CD4-positive, alpha-beta T cell treated with Interleukin-10 for 1 hour (primary cell): Measurements from ENCODE around the gene SGCE.

Experiments used
- DNase-seq: peaks from one replicate; pipeline ENCODE4 v3.0.0-alpha.2; 2020

Gene SGCE

DNA sequence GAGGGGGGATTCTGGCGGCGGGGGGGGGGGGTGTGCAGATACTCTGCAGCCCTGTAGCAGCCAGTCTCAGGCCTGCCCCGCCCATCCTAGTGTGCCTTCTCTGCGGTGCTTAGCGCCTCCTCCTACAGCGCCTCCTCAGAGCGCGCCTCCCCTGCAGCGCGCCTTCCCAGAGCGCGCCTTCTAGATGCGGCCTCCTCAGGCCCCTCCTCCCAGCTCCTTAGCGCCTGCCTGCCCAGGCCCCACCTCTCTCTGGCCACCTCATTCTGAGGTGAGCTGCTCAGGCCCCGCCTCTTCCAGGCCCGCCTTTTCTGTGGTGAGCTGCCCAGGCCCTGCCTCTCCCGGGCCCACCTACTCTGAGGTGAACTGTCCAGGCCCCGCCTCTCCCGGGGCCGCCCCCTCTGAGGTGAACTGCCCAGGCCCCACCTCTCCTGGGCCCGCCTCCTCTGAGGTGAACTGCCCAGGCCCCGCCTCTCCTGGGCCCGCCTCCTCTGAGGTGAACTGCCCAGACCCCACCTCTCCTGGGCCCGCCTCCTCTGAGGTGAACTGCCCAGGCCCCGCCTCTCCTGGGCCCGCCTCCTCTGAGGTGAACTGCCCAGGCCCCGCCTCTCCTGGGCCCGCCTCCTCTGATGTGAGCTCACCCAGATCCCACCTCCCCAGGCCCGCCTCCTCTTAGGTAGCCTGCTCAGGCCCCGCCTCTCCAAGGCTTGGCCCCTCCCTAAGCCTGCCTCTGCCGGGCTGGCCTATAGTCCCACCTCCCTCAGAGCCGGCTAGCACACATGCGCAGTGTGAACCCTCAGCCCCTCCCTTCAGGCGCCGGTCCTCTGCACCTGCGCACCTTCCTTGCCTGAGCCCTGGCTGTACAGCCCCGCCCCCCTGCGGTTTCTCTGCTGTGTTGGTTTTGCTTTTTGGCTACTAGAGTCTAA lies 2.1 kb upstream of the SGCE start:
- DNase-seq = peak; percentile 97

DNA sequence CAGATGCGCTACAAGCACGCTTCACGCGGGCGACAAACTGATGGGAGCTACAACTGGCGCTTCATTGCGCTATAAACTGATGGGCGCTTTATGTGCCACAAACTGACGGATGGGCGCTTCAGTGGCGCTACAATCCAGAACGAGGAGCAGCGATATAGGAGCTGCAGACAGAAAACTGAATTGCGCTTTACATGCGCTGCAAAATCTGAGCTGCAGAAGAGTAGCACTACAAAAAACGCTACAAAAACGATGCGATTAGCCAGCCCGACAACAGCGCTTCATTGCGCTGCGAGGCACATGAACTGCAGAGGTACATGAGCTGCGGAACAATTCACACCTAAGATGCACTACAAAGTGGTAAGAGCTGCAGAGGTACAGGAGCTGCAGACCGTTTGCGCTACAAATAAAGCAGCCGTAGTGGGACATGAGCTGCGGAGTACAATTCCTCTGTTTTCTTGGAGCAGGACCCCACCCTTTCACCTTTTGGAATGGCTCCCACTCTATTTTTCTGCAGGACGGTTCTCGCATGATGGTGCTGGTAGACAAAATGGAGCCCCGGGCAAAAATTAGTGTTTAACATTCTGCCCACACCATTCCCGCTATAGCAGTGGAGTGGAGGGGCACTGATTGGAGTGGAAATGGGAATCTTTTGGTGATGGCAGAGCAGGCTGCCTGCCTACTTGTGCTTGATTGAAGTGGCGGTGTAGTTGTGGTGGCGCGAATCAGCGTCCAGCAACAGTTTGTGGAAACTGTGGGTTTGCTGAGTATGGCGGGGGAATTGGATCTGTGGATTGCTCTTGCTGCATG lies 1.2 kb upstream of the SGCE start:
- DNase-seq = peak; percentile 37

GRCh38 chr7:94656658-94656924 lies 658 bp upstream of the SGCE start:
- no peak for DNase-seq

- DNase-seq = peak; percentile 3
Observed at GRCh38 chr7:94655126-94655847, 646 bp downstream of the SGCE start.

DNA sequence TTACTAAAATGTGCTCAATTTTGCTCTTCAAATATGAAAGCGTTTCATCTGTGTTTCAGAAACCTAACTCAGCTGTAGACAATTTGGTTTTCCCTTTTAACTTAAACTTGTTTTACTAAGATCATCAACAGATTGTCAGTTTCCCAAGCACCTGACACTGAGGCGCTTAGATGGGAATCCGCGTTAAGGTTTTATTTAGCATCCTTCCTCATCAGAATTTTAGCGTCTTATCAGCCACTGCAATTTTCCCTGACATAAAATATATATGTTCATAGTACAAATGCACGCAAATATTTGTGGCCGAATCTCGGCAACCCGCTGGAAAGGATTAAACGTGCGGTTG lies 1.2 kb downstream of the SGCE start:
- no peak for DNase-seq

DNA sequence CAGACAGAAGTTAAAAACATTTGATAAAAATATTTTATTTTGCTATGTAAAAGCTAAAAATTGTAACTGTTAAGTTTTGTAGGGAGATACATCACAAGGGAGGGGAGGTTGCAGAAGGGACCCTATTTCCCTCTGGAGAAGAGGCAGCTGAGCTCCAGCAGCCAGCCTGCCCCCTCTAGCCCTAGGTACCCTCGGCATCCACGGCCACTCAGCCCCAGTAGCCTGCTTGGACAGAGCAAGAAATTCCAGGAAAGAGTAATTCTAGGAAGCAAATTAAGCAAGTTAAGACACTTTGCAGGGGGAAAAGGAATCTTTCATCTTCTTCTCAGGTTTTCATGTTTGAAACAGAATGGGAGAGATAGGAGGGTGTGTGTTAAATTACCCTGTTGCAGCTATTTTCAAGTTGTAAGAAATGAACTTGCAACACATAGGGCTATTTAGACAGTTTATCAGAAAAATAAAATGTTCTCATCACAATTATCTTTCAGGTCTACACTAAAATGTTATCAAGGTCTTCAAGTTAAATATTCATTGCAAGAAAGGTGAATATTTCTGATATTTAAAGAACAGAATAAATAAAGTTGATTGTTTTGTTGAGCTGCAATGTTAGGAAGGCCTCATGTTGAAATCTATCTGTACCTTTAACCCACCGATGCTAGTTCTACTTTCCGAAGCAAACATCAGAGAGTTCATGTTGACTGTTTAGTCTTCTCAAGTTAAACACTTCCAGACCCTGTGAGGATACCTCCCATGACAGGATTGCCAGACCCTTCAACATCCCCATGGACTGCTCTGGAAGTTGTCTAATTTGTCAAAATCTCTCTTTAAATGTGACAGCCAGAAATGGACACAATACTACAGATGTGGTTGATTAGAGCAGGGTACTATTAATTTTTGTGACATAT lies 5.5 kb downstream of the SGCE start:
- DNase-seq = no peak

GRCh38 chr7:94649450-94649849 lies 6.5 kb downstream of the SGCE start:
- no peak for DNase-seq

DNA sequence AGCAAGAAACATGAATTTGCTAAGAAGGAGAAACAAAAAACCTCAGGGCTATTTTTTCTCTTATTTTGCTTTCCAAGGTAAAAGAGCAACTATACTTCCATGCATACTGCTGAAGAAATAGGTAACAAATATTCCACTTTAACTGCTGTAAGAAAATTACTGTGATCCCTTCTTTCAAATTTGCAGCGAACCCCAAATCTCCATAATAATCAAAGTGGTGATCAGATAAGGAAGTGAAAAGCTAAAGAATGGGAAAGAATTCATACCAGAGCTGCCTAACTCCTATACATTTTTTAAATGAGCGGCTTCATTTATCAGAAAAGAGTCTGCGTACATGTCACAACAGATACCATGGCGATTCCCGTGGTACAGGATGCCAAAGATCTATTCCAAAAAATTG lies 7.2 kb downstream of the SGCE start:
- DNase-seq = no peak

DNA sequence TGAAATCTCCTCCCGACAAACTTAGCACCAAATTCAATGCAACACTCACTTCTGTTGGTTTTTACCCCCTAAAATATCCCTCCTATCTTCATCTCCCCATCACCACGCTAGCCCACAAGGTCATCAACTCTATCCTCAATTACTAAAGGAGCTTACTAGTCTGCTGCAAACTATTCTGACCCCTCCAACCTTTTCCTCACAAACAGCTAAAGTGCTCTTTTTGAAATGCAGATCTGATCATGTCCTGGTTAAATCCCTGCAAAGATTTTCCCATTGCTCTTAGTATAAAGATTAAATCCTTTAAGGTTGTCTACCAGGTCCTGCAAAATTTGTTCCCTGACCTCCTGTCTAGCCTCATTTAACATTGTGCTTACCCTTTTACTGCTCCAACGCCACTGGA lies 8.6 kb downstream of the SGCE start:
- no peak for DNase-seq

GRCh38 chr7:94643771-94644545 lies 12.0 kb downstream of the SGCE start:
- no peak for DNase-seq

- DNase-seq = no peak
Observed at GRCh38 chr7:94642838-94643653, 12.9 kb downstream of the SGCE start.

DNA sequence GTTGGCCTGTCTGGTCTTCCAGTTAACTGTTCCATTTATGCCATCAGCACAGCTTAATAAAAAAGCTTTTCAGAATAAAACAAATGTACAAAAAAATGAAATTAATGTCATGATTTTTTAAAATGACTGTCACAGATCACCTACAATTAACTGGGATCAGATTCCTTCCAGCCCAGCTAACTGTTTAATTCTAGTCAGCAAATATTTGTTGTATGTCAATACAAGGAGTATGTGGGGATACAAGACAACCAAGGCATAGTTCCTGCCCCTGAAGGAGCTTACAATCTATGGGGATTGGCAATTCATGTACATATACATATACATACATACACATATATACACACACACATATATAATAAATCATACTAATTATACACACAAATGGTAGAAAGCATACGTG lies 16.5 kb downstream of the SGCE start:
- no peak for DNase-seq

DNA sequence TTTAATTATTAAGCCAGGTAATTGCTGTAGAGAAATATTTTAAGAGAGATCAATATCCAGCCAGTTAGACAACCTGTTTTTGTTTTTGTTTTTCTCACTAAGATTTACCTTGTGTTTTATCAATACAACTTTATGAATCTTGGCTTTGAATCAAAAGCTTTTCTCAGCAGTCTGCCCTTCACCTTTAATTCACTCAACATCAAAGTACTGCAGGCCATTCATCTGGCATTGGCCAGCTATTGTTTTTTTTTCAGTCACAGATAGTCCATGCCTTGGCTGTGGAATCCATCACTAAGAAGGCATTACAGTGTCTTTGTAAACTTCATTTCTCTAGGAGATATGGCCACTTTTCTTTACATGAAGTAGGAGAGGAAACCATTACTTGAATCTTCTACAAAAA lies 20.2 kb downstream of the SGCE start:
- DNase-seq = no peak

DNA sequence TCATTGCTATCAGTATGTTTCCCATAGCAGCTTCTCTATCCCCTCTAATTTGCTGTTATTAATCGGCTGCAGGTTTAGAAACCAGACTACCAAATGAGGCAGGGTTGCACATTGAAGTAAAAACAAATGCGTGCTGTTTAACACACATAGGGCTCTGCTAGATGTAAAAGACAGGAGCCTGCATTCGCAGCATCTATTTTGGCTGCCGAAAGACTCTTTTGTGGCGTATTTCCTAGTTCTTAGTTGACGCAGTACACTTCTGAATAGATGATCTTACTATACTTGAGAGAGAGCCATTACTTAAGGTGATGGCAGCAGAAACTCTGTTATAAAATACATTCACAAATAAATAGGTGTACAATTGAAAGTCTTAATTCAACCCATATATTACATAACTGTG lies 21.4 kb downstream of the SGCE start:
- no peak for DNase-seq

GRCh38 chr7:94633687-94634086 lies 22.2 kb downstream of the SGCE start:
- DNase-seq = no peak

DNA sequence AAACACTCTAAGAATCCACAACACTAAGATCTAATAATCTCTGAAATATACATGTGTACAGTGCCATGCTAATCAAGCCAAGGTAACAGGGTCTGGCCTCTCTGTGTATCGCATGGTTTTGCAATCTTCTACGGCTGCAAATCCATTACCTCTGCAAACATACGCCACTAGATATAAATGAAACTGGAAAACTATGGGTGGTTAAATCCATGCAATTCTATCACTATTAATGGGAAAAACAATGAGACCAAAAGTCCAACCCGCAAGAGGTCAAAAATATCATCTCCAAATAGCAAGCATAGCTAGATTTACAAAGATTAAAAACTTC lies 23.0 kb downstream of the SGCE start:
- no peak for DNase-seq

DNA sequence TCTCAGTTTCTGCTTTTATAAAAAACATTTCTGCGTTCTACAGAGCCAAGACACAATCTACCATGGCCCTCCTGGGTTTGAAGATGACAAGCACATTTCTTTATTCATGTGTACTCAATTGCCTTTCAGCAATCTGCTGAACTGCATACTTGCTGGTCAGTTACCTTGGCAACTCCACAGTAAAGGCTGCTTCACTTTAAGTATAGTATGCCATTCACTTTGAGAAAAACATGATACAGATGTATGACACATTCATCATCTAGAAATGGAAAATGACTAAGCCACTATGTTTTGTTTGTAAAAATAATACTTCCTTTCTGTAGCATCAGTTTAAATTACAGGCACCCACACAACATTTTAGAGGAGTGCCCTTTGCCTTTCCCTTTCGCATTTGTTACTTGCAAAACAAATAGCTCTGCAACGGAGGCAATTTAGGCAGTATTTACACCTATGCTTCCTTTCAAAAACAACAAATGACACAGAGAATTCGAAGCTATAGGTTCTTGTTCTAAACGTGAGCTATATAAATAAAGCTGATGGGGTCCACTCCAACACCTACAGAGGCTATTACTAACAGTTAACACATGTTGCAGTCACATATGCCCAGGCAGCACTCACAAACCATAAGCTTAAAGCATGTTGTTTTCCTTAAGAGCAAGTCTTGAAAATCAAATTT lies 23.5 kb downstream of the SGCE start:
- DNase-seq = no peak

DNA sequence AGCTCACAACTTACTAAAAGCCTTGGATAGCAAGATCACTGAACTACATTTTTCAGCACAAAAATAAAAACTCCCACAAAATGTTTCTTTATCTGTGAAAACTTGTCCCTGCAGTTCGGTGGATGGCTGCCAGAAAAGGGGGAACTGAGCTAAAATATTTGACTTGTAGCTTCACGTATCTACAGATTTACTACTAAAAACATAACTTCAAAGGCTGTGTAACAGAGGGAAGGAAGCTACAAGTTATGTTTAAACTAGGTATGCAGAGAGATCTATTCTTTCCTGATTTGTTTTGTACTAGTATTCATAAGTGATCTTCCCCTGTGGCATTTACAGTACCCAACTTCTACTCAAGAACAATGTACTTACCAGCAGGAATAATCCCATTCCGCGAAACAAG lies 25.1 kb downstream of the SGCE start:
- DNase-seq = no peak

DNA sequence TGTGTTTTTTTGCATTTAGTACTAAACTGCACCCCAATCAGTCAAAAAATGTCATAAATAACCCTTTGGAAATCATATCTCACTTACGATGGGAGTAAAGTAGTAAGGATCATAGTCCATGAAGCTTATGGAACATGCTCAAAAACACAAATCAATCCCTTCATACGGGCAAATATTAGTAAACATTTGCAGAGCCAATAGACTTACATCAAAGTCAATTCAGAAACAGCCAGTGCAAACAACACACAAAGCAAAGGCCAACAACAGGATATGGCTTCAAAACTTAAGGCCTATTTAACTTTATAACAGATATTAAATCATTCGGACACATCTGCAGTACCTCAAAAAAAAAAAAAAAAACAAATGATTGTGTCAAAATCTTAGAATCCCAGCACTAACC lies 32.1 kb downstream of the SGCE start:
- DNase-seq = no peak

GRCh38 chr7:94621120-94621519 lies 34.8 kb downstream of the SGCE start:
- DNase-seq = no peak

DNA sequence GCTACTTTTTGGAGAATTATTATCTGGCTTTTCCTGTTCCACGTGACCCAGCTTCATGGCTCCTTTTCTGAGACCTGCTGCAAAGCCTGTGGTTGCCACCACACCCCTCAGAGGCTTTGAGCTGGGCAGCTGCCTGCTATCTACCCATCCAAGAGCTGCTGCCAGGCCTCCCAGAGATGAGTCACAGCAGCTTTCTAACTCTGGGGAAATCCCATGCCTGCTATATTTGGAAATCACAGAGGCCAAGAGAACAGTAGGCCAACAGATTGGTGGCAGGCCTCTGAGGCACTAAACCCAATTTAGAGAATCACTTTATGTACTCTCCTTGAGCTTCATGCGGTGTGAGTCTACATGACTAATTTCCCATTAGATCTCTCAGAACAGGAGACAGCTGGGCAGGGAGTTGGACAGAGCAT lies 35.2 kb downstream of the SGCE start:
- DNase-seq = peak; percentile 14
